ENCODE measurements around the gene RNASE11. TPM values are rescaled to one million over a fixed set of nuclear protein-coding genes. Genes with fewer than 3 reads are reported as not detected.

The RNASE11 gene
- total and polyA plus RNA-seq, 9 of the 15 experiments (the other 6 are each of a cell fraction or from before 2014, with no cell fraction given), result 0.16 to 0.29 (median 0.22) TPM; not detected in 6

DNA sequence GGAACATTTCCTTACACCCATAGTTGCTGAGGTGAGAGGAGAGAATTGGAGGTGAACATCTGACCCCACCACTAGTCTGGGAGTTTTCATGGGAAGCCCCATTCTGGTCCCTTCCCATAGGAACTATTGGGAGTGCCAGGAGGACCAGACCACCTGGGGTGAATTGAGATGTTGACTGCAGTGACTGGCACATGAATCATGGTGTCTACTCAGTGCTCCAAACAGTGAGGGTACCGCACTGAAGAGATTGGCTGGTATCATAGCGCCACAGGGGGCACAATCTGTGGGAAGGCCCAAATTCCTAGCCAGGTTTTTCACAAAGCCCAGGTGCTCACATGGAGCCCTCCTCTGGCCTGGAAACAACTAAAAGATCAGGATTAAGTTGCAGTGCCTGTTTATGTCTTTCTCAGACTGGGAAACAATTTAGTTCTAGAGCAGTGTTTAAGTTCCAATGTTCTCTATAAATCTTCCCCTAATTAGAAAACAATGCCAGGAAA lies 23.3 kb downstream of the RNASE11 start:
- BruUV-seq (replicated peaks), result no TSS peak
- ATAC-seq, result no peak
- no peaks in the 10 kb centered on the region for H3K36me3 ChIP-seq (ENCODE audit: control insufficient read depth, insufficient read depth, low read length)
- intact Hi-C loops (cut with micrococcal nuclease) (no loop called here), in situ Hi-C loops (cut with MboI) (no loop called here)
- CTCF ChIA-PET (ENCODE audit: low intra/inter-chr PET ratio), result no interaction called here
- no peaks in the 10 kb centered on the region for H4K20me1 ChIP-seq (replicated peaks; ENCODE audit: control insufficient read depth, insufficient read depth, low read length)
- no peaks in the 10 kb centered on the region for H3K79me2 ChIP-seq (ENCODE audit: control insufficient read depth, insufficient read depth, low read length)
- H3K9me1 ChIP-seq (ENCODE audit: control insufficient read depth, insufficient read depth, low read length), result no peaks in the 10 kb centered on the region
- H3K27me3 ChIP-seq (ENCODE audit: control insufficient read depth in 2 of 2, insufficient read depth in 2 of 2, low read length in 2 of 2), result no peaks in the 10 kb centered on the region
- DNase-seq (ENCODE audit: extremely low read depth in 1 of 4, low spot score in 3 of 4), result no peak
- POLR2A ChIA-PET, result no interaction called here
- no peaks in the 10 kb centered on the region for H3K9me3 ChIP-seq (replicated peaks; ENCODE audit: control insufficient read depth, insufficient read depth, low read depth, low read length)
- H3K9ac ChIP-seq (ENCODE audit: insufficient read depth in 1 of 2, low read depth in 2 of 2, low read length in 2 of 2), result no peak overlapping the region
- H3K4me2 ChIP-seq (ENCODE audit: insufficient read depth, low read length), result no peak overlapping the region
- H2AFZ ChIP-seq (ENCODE audit: low read depth, low read length), result no peak overlapping the region
- peaks cover 0 to 12% of the 10 kb centered on the region in 2 experiments; a peak in 1 of 5 replicates for H3K4me1 ChIP-seq (replicated peaks in 1 of 2; ENCODE audit: control insufficient read depth in 2 of 2, insufficient read depth in 2 of 2, low read length in 2 of 2)
- H3K4me3 ChIP-seq, result no peak overlapping the region
- no peak overlapping the region for H3K27ac ChIP-seq (ENCODE audit: extremely low read depth, low read depth, low read length)
- WGBS (ENCODE audit: insufficient coverage, low coverage, missing lambda C conversion rate), result 83% methylated on average over 2 of the region's 2 CpGs
- no peak for FAIRE-seq
- no peak for TF ChIP-seq DPF2 (IDR thresholded peaks at IDR 0.05)
- no peak for TF ChIP-seq TCFL5 (CRISPR knock-in tag; conservative IDR thresholded peaks at IDR 0.05)
- TF ChIP-seq SRF (CRISPR knock-in tag; IDR thresholded peaks at IDR 0.05), result no peak
- TF ChIP-seq, protein P1, sequence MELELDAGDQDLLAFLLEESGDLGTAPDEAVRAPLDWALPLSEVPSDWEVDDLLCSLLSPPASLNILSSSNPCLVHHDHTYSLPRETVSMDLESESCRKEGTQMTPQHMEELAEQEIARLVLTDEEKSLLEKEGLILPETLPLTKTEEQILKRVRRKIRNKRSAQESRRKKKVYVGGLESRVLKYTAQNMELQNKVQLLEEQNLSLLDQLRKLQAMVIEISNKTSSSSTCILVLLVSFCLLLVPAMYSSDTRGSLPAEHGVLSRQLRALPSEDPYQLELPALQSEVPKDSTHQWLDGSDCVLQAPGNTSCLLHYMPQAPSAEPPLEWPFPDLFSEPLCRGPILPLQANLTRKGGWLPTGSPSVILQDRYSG (tag; conservative IDR thresholded peaks at IDR 0.05; ENCODE audit: low read depth), result no peak
- TF ChIP-seq RFX5 (IDR thresholded peaks at IDR 0.05; ENCODE audit: low read depth, low read length), result no peak
- TF ChIP-seq, protein P2, sequence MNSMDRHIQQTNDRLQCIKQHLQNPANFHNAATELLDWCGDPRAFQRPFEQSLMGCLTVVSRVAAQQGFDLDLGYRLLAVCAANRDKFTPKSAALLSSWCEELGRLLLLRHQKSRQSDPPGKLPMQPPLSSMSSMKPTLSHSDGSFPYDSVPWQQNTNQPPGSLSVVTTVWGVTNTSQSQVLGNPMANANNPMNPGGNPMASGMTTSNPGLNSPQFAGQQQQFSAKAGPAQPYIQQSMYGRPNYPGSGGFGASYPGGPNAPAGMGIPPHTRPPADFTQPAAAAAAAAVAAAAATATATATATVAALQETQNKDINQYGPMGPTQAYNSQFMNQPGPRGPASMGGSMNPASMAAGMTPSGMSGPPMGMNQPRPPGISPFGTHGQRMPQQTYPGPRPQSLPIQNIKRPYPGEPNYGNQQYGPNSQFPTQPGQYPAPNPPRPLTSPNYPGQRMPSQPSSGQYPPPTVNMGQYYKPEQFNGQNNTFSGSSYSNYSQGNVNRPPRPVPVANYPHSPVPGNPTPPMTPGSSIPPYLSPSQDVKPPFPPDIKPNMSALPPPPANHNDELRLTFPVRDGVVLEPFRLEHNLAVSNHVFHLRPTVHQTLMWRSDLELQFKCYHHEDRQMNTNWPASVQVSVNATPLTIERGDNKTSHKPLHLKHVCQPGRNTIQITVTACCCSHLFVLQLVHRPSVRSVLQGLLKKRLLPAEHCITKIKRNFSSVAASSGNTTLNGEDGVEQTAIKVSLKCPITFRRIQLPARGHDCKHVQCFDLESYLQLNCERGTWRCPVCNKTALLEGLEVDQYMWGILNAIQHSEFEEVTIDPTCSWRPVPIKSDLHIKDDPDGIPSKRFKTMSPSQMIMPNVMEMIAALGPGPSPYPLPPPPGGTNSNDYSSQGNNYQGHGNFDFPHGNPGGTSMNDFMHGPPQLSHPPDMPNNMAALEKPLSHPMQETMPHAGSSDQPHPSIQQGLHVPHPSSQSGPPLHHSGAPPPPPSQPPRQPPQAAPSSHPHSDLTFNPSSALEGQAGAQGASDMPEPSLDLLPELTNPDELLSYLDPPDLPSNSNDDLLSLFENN (IDR thresholded peaks at IDR 0.05; ENCODE audit: low read depth in 2 of 2, low read length in 2 of 2), result no peak
- TF ChIP-seq ZNF277 (CRISPR knock-in tag; IDR thresholded peaks at IDR 0.05; ENCODE audit: borderline replicate concordance), result no peak
- TF ChIP-seq MTF1 (CRISPR knock-in tag; IDR thresholded peaks at IDR 0.05; ENCODE audit: borderline replicate concordance), result no peak
- TF ChIP-seq ATF7 (IDR thresholded peaks at IDR 0.05), result no peak
- TF ChIP-seq, protein P3, sequence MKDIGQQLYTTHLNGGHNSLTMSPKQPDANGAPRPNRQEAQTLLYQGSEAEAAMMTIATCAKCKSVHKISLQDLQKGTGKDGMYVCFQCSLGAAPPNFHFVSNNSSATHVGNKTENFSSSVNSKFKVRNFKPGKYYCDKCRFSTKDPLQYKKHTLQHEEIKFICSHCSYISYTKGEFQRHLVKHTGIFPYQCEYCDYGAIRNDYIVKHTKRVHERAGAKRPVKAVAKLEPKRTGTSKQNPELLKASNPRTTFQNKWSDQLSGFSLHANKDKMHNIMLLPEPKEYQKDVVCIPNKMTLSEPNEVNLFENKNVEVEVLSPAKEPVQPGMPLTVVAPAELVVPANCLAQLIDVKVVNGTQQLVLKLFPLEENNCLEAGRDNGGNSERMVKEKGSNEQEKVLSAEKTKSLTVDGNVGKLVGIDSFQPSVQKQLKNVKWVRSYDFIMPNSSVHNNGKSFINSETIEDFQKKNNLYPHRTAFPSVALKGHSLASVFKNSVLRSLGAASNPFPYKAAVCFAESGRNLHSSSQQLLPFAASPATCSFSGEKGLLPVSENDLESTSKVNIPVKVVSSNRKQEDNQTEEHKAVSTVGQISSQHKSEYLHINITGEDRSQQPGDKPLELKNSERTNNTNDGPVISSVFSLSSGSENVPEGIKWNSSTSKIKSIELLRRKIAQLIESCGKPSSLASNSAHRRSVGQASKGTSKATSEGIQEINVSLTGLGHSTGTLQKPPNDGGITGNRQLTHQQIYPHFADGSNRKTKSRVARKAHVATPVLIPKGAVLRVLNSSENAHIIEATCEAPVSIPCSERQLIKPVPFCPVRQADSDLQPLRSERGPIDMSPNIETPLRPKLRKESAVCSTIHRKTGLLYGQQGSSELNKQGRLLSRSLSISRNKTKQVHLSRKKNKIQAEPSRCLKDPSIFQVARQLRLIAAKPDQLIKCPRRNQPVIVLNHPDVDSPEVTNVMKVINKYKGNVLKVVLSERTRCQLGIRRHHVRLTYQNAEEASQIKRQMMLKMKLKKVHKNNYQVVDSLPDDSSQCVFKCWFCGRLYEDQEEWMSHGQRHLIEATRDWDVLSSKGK (CRISPR knock-in tag; IDR thresholded peaks at IDR 0.05), result no peak
- no peak for TF ChIP-seq U2AF1 (optimal IDR thresholded peaks at IDR 0.05; ENCODE audit: low read depth, low read length)
- TF ChIP-seq HLTF (IDR thresholded peaks at IDR 0.05), result no peak

Measured in K562 (cell line).